Activated CD4-positive, alpha-beta T cell treated with anti-CD3 and anti-CD28 coated beads, Interleukin-2, amount 50 U/mL, for 1 hour (primary cell): ENCODE data around the gene UQCC2.

Source experiments
- DNase-seq: peaks from one replicate; pipeline ENCODE4 v3.0.0-alpha.2; 2020

Gene UQCC2

GRCh38 chr6:33711140-33712129 is at the start of gene UQCC2:
UQCC2 (minus strand) TSS chr6:33711700; CDS start chr6:33711686, 14 bp downstream.
- DNase-seq: peak; percentile 96

DNA sequence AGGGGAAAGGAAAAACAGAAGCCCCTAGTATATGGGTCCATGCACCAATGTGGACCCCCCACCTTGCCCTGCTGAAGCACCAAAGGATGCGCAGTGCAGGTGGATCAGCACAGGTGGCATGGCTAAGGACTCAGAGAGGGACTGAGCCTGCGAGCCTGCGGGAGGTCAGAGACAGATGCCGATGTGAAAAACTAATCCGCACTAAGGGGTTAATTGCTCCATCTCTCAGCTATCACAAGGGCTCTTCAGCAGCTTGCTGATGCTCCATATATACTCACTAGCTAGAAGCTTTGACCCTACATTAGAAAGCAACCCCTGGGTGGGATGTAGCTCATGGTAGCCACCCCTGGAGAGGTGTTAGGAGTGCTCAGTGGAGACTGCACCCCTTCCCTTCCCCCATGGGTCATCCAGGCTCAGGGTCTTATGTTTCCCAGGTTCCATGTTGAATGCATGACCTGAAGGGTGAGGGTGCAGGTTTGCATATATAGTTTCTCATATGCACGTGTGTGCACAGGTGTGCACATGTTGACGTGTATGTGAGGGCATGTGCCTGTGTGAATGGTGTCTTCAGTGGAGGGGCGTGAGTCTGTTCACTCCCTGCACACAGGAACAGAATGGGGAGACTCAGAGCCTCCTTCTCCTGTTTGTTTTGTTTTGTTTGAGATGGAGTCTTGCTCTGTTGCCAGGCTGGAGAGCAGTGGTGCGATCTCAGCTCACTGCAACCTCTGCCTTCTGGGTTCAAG is 48.6 kb upstream of the UQCC2 start:
- DNase-seq: no peak

- DNase-seq: no peak
Observed at GRCh38 chr6:33758815-33759216, 47.3 kb upstream of the UQCC2 start.

GRCh38 chr6:33757906-33758305 is 46.4 kb upstream of the UQCC2 start:
- no peak for DNase-seq

GRCh38 chr6:33757113-33757512 is 45.6 kb upstream of the UQCC2 start:
- no peak for DNase-seq

DNA sequence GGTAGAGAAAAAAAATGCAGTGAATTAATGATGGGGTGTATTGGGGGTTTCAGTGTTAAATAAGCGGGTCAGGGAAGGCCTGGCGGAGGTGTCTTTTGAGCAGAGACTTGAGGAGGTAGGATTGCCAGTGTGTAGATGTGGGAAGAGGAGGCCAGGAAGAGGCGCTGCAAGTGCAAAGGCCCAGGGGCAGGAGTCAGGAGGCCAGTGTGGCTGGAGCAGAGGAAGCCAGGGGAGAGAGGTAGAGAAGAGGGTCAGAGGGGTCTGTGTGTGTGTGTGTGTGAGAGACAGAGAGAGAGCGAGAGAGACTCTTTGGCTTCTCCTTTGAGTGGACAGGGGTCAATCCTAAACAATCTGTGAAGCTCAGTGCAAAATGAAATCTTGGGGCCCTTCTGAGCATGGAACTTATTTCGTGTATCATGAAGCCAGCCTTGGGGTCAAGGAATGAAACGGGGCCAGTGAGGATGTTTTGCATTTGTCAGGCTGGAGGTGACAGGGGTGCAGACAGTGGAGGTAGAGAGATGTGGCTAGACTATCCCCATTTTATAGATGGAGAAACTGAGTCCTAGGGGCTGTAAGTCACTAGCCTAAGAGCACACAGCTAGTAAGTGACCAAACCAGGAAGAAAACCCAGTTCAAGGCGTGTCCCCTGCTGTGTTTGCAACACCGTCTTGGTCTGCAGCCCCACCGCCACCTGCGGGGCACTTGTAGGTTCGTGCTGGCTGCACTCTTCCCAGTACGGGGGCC is 44.9 kb upstream of the UQCC2 start:
- no peak for DNase-seq

- DNase-seq: no peak
Observed at GRCh38 chr6:33755070-33755869, 43.8 kb upstream of the UQCC2 start.

DNA sequence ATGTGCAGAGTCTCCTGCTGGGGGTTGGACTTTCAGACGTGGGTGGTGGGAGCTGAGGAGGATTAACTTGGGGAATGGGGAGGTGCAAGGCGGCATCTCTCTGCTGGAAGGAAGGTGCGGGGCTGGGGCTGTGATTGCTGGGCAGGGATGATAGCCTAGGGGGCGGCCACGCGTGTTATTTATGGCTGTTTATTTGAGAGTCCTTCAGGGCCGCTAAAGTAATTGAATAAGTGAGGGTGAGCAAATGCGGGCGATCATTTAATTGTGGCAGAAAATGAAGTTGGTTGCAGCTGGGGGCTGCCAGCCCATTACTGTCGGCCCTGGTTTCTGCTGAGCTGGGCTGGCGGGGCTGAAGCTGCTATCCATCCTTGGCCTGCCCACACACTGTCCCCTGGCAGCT is 42.7 kb upstream of the UQCC2 start:
- no peak for DNase-seq

GRCh38 chr6:33752646-33753015 is 41.1 kb upstream of the UQCC2 start:
- no peak for DNase-seq

GRCh38 chr6:33751771-33752645 is 40.5 kb upstream of the UQCC2 start:
- DNase-seq: no peak

GRCh38 chr6:33750244-33750991 is 38.9 kb upstream of the UQCC2 start:
- DNase-seq: no peak

- no peak for DNase-seq
Observed at GRCh38 chr6:33749401-33749800, 37.9 kb upstream of the UQCC2 start.

GRCh38 chr6:33748841-33749240 is 37.3 kb upstream of the UQCC2 start:
- no peak for DNase-seq

- DNase-seq: no peak
Observed at GRCh38 chr6:33747823-33748222, 36.3 kb upstream of the UQCC2 start.

GRCh38 chr6:33746651-33747100 is 35.2 kb upstream of the UQCC2 start, which contains the start of gene IP6K3:
IP6K3 (minus strand) TSS chr6:33746905; CDS start chr6:33735476, 11,429 bp downstream.
- no peak for DNase-seq

- DNase-seq: no peak
Observed at GRCh38 chr6:33746036-33746600, 34.6 kb upstream of the UQCC2 start.

- DNase-seq: no peak
Observed at GRCh38 chr6:33745548-33745947, 34.0 kb upstream of the UQCC2 start.

GRCh38 chr6:33744895-33745546 is 33.5 kb upstream of the UQCC2 start:
- no peak for DNase-seq
